GM23338 (cell line): ENCODE results near the gene BEST4.

Experiments used
- CREB1 ChIP-seq: fragments of 250-450 bp; sonication (Bioruptor Pico); IDR thresholded peaks from 2 replicates; pipeline ENCODE4 v1.5.0; 2020; ENCODE audit warnings: low read depth, mild to moderate bottlenecking, moderate library complexity
- CTCF ChIP-seq, 2 experiments: fragments of 200-600 bp in 1 of 2; sonication (generic) in 1 of 2; conservative IDR thresholded peaks; 2 replicates each; pipeline versions ENCODE4 v1.5.1 to v1.6.1; 2016 to 2017; ENCODE audit warnings: antibody characterized with exemption in 2 of 2, low read depth in 2 of 2, mild to moderate bottlenecking in 2 of 2, moderate library complexity in 1 of 2
- ETS1 ChIP-seq: IDR thresholded peaks from 2 replicates; pipeline ENCODE4 v1.6.1; 2016; ENCODE audit warnings: antibody characterized with exemption
- EZH2 ChIP-seq: fragments of 200-600 bp; sonication (generic); IDR thresholded peaks from one replicate; pipeline ENCODE4 v1.8.0; 2017; ENCODE audit warnings: antibody characterized with exemption, mild to moderate bottlenecking, low read depth; ENCODE audit not compliant: unreplicated experiment
- JUNB ChIP-seq: IDR thresholded peaks from one replicate; pipeline ENCODE4 v1.6.1; 2016; ENCODE audit warnings: antibody characterized with exemption; ENCODE audit not compliant: unreplicated experiment
- POLR2AphosphoS5 ChIP-seq: IDR thresholded peaks from 2 replicates; pipeline ENCODE4 v1.6.1; 2016; ENCODE audit warnings: antibody characterized with exemption, low read depth
- REST ChIP-seq: IDR thresholded peaks from one replicate; pipeline ENCODE4 v1.6.1; 2018; ENCODE audit warnings: antibody characterized with exemption; ENCODE audit not compliant: unreplicated experiment

GRCh38 chr1:44834328-44834727 lies 46.4 kb upstream of the BEST4 start:
- no peak for TF ChIP-seq CTCF (conservative IDR thresholded peaks at IDR 0.05; ENCODE audit: low read depth in 2 of 2)
- TF ChIP-seq POLR2AphosphoS5: no peak
- no peak for TF ChIP-seq JUNB
- TF ChIP-seq CREB1 (CRISPR knock-in tag): no peak
- no peak for TF ChIP-seq EZH2
- TF ChIP-seq ETS1: no peak
- TF ChIP-seq REST: no peak
